ENCODE measurements around the gene DDT.
A peak's percentile ranks its signal among the peaks of the same experiment; 100 is the strongest.
"Not testable (repeated sequence)": the region's sequence is repeated elsewhere in the genome, so short reads cannot be mapped to it uniquely, and the experiment has no call there.

Gene DDT

GRCh38 chr22:23952794-23953405, 21.3 kb downstream of the DDT start:
- not testable (repeated sequence) for DNase-seq (ENCODE audit: low spot score)

GRCh38 chr22:23951383-23951782, 22.9 kb downstream of the DDT start:
- DNase-seq (ENCODE audit: low spot score), result not testable (repeated sequence)

GRCh38 chr22:23949764-23950163, 24.5 kb downstream of the DDT start:
- not testable (repeated sequence) for DNase-seq (ENCODE audit: low spot score)

- peak; percentile 47 for DNase-seq (ENCODE audit: low spot score)
Observed at GRCh38 chr22:23947391-23947790, 26.9 kb downstream of the DDT start.

- DNase-seq (ENCODE audit: low spot score), result not testable (repeated sequence)
Observed at GRCh38 chr22:23940166-23940565, 34.1 kb downstream of the DDT start.

GRCh38 chr22:23939017-23939357, 35.3 kb downstream of the DDT start:
- no peak for DNase-seq (ENCODE audit: low spot score)

GRCh38 chr22:23938328-23939016, 35.8 kb downstream of the DDT start:
- peak; percentile 15 for DNase-seq (ENCODE audit: low spot score)

GRCh38 chr22:23926561-23926960, 47.7 kb downstream of the DDT start:
- DNase-seq (ENCODE audit: low spot score), result no peak

GRCh38 chr22:23925020-23925606, 49.1 kb downstream of the DDT start:
- no peak for DNase-seq (ENCODE audit: low spot score)

GRCh38 chr22:23922921-23923320, 51.3 kb downstream of the DDT start:
- no peak for DNase-seq (ENCODE audit: low spot score)

GRCh38 chr22:23921586-23922201, 52.5 kb downstream of the DDT start:
- not testable (repeated sequence) for DNase-seq (ENCODE audit: low spot score)
